ENCODE results near the gene ATP6V0B. TPM values are rescaled to one million over a fixed set of nuclear protein-coding genes. Genes with fewer than 3 reads are reported as not detected.

Gene ATP6V0B
- total and polyA plus RNA-seq, 2 donors (not counting 3 experiments of a cell fraction or from before 2014, with no cell fraction given), result 110 to 325 TPM

GRCh38 chr1:44024903-44025525, 50.3 kb downstream of the ATP6V0B start:
- Histone ChIP-seq H3K9ac (replicated peaks; ENCODE audit: extremely low read depth, insufficient read depth, low read length) (no peak overlapping the region), H3K9me3 (replicated peaks; ENCODE audit: control insufficient read depth, insufficient read depth, low read length) (no peaks in the 10 kb centered on the region), H3K36me3 (ENCODE audit: control insufficient read depth in 2 of 2, extremely low read depth in 1 of 2, insufficient read depth in 2 of 2, low read length in 2 of 2) (no peaks in the 10 kb centered on the region), H3K27me3 (ENCODE audit: control insufficient read depth in 2 of 2, insufficient read depth in 2 of 2, low read length in 2 of 2) (no peaks in the 10 kb centered on the region), H3K27ac (ENCODE audit: insufficient read depth, low read depth, low read length) (no peak overlapping the region), H4K20me1 (replicated peaks; ENCODE audit: control insufficient read depth, extremely low read depth, insufficient read depth, low read length) (no peaks in the 10 kb centered on the region), H3K4me3 (replicated peaks in 1 of 3; ENCODE audit: insufficient read depth in 1 of 3, low read depth in 1 of 3, low read length in 3 of 3) (no peak overlapping the region), H3K79me2 (ENCODE audit: control insufficient read depth, insufficient read depth, low read length) (no peaks in the 10 kb centered on the region), H2AFZ (ENCODE audit: low read depth, low read length) (no peak overlapping the region), H3K9me1 (replicated peaks; ENCODE audit: control insufficient read depth, extremely low read depth, insufficient read depth, low read length) (no peaks in the 10 kb centered on the region), H3K4me2 (ENCODE audit: insufficient read depth, low read length) (no peak overlapping the region), H3K4me1 (ENCODE audit: control insufficient read depth, extremely low read depth, insufficient read depth, low read length) (peaks cover 5% of the 10 kb centered on the region)
- CTCF ChIA-PET, result interaction anchor here (1.5 to 1.8 kb wide), 2 partner anchors 11 to 14 kb away, joined by 3 to 6 read pairs; no protein-coding TSS in a partner anchor
- intact Hi-C loops (cut with micrococcal nuclease) (no loop called here), dilution Hi-C loops (cut with MboI; ENCODE audit: extremely low pct_ligation_motif_present, low sequenced_read_pairs) (no loop called here)
- POLR2A ChIA-PET, result no interaction called here
- no TSS peak for BruUV-seq (replicated peaks)
- FAIRE-seq (no peak), DNase-seq (ENCODE audit: low read depth, low spot score) (no peak)
- TF ChIP-seq FOS (IDR thresholded peaks at IDR 0.05; ENCODE audit: borderline replicate concordance, insufficient read depth, low read length), result no peak
- TF ChIP-seq GATA2 (IDR thresholded peaks at IDR 0.05; ENCODE audit: insufficient read depth, insufficient read length, low read depth, low read length), result no peak
- no peak for TF ChIP-seq EZH2 (IDR thresholded peaks at IDR 0.05; ENCODE audit: borderline replicate concordance, low read depth, low read length, severe bottlenecking)
- TF ChIP-seq POLR2AphosphoS5 (IDR thresholded peaks at IDR 0.05; ENCODE audit: insufficient read depth, low read depth, low read length), result no peak

- TF ChIP-seq POLR2A (IDR thresholded peaks at IDR 0.05; ENCODE audit: low read depth, low read length) (no peak), GATA2 (IDR thresholded peaks at IDR 0.05; ENCODE audit: insufficient read depth, insufficient read length, low read depth, low read length) (no peak), POLR2AphosphoS5 (IDR thresholded peaks at IDR 0.05; ENCODE audit: insufficient read depth, low read depth, low read length) (no peak), JUN (IDR thresholded peaks at IDR 0.05; ENCODE audit: borderline replicate concordance, insufficient read depth, insufficient read length, low read depth) (no peak), MYC (IDR thresholded peaks at IDR 0.05; ENCODE audit: low read depth, low read length) (no peak), EZH2 (IDR thresholded peaks at IDR 0.05; ENCODE audit: borderline replicate concordance, low read depth, low read length, severe bottlenecking) (no peak), MAX (IDR thresholded peaks at IDR 0.05; ENCODE audit: insufficient read depth, insufficient read length) (no peak), CTCF (IDR thresholded peaks at IDR 0.05; ENCODE audit: extremely low read depth in 1 of 2, insufficient read depth in 1 of 2, low read depth in 1 of 2, low read length in 2 of 2) (no peak), FOS (IDR thresholded peaks at IDR 0.05; ENCODE audit: borderline replicate concordance, insufficient read depth, low read length) (no peak)
- H3K27me3 ChIP-seq (ENCODE audit: control insufficient read depth in 2 of 2, insufficient read depth in 2 of 2, low read length in 2 of 2), result no peaks in the 10 kb centered on the region
- ChIA-PET CTCF (interaction anchor here (1.1 to 1.5 kb wide), 2 partner anchors 11 to 14 kb away, joined by 3 to 5 read pairs; no protein-coding TSS in a partner anchor), POLR2A (no interaction called here)
- no peaks in the 10 kb centered on the region for H4K20me1 ChIP-seq (replicated peaks; ENCODE audit: control insufficient read depth, extremely low read depth, insufficient read depth, low read length)
- no peak overlapping the region for H2AFZ ChIP-seq (ENCODE audit: low read depth, low read length)
- no peak overlapping the region for H3K9ac ChIP-seq (replicated peaks; ENCODE audit: extremely low read depth, insufficient read depth, low read length)
- dilution Hi-C loops (cut with MboI; ENCODE audit: extremely low pct_ligation_motif_present, low sequenced_read_pairs) (no loop called here), intact Hi-C loops (cut with micrococcal nuclease) (no loop called here)
- no peak overlapping the region for H3K27ac ChIP-seq (ENCODE audit: insufficient read depth, low read depth, low read length)
- no peaks in the 10 kb centered on the region for H3K9me1 ChIP-seq (replicated peaks; ENCODE audit: control insufficient read depth, extremely low read depth, insufficient read depth, low read length)
- H3K4me3 ChIP-seq (replicated peaks in 1 of 3; ENCODE audit: insufficient read depth in 1 of 3, low read depth in 1 of 3, low read length in 3 of 3), result no peak overlapping the region
- H3K36me3 ChIP-seq (ENCODE audit: control insufficient read depth in 2 of 2, extremely low read depth in 1 of 2, insufficient read depth in 2 of 2, low read length in 2 of 2), result no peaks in the 10 kb centered on the region
- FAIRE-seq, result no peak
- no peak overlapping the region for H3K4me2 ChIP-seq (ENCODE audit: insufficient read depth, low read length)
- H3K4me1 ChIP-seq (ENCODE audit: control insufficient read depth, extremely low read depth, insufficient read depth, low read length), result peaks cover 7% of the 10 kb centered on the region
- no peaks in the 10 kb centered on the region for H3K9me3 ChIP-seq (replicated peaks; ENCODE audit: control insufficient read depth, insufficient read depth, low read length)
- DNase-seq (ENCODE audit: low read depth, low spot score), result no peak
- BruUV-seq (replicated peaks), result no TSS peak
- no peaks in the 10 kb centered on the region for H3K79me2 ChIP-seq (ENCODE audit: control insufficient read depth, insufficient read depth, low read length)
Measured at GRCh38 chr1:44025816-44026215, 51.1 kb downstream of the ATP6V0B start.
